Hematopoietic multipotent progenitor cell treated with erythropoietin and hydrocortisone succinate and interleukin-3 and kit ligand, for 8 days (in vitro differentiated cells): ENCODE measurements around the gene INAFM2.

Experiments used
- DNase-seq: peaks from one replicate; pipeline ENCODE4 v3.0.0-alpha.2; 2015

INAFM2 gene

DNA sequence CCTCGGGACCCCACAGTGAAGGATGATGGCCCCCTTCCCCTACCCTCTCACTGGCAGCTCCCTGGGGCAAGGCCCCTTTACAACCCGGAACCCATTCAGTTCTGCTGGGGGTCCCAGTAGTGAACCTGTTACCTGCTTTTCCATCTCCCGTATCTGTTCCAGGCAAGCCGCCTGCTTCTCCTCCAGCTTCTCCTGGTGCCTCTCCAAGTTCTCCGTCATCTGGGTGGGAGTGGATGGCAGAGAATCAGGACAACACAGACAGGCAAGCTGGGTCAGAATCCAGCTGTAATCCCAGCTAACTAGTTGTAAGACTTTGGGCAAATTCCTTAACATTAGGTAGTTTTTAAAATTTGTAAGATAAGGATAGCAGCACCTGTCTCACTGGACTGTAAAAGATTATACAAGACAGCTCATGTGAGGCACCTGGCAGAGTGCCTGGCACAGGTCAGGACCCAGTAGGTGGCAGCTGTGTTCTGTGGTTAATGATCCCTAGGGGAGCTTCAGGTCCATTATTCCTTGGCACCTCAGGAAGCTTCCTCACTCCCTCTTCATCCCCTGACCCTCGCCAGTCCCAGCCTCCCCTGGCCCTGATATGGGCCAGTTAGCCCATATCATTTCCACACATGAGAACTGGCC is 34.2 kb upstream of the INAFM2 start:
- DNase-seq = no peak

- no peak for DNase-seq
These were observed 33.0 kb upstream of the INAFM2 start for GRCh38 chr15:40290545-40290917.

GRCh38 chr15:40290918-40291574 is 32.4 kb upstream of the INAFM2 start:
- no peak for DNase-seq

DNA sequence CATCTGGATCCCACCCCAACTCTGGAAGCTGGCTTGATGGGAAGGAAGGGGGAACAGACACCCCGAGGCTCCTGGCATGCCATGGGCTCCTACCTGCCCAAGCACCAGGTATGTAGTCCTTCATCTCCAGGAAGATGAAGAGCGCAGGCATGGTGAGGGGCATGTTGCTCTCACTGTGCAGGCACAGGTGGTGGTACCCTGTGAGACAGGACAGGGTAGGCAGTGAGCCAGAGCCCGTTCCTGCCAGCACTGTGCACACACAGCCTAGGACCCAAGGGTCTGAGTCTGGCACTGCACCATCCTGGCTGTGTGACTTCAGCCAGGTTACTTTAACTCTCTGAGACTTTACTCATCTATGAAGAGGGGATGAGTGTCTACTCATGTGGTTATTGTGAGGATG is 31.2 kb upstream of the INAFM2 start:
- no peak for DNase-seq

DNA sequence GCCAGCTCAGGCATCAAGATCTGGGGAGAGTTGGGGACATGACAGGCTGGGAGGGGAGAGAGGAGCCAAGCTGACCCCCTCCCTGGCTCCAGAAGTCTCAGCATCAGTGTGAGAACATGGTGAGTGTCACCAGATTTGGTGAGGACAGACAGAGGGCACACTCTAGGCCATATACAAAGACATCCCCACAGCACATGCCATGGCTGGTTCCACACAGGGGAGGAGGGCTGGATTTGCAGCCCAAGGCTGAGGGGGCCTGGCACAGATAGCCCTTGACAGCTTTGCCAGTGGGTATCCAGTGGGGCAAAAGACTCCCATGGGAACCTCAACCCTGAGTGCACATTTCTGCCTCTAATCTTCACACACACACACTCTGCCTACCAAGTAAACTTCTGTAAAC is 30.5 kb upstream of the INAFM2 start:
- no peak for DNase-seq

- no peak for DNase-seq
These were observed 29.3 kb upstream of the INAFM2 start for GRCh38 chr15:40293905-40294895.

DNA sequence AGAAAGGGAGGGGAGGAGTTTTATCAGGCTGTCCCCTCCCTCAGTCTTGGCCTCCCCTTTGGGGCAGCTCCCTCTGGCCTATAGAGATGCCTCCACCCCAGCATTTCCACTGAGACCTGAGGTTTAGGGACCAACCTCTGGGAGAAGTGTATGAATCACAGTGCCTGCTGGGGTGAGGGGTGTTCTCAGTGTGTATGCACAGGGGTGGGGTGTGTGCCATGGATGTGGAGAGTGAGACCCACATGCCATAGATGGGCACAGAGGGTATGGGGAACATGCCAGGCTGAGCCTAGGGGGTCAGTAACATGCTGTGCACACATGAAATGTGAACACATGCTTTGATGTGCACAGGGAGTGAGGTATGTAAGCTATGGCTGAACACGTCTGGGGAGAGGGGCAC is 28.2 kb upstream of the INAFM2 start:
- DNase-seq = no peak

DNA sequence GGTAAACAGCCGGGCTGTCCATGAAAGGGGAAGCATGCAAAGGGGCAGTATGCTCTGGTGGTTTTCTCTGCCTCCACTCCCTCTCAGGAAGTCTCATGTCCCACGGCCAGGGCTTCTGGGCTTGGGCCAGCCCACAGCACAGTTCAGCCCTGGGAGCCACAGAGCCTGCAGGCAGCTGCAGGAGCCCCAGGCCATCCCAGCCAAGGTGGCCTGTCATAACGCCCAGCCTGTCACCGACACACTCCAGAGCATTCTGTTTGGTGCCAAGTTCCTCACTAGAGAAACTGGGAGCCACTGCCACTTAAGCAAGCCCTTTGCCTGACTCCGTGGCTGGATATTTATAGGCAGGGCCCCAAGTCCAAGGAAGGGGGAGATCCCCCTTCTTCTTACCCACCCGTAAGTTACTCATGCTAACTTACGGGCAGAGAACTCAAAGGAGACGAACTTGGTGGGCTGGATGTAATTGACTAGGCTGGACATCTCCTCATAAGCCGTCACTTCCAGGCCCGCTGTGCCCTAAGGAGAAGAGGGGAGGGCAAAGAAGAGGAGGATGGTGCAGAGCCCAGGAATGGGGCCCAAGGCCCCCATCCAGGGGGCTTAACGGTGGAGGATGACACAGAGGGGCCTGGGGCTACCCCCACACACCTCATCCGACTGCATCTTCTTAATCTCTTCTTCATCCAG is 27.5 kb upstream of the INAFM2 start:
- DNase-seq = no peak

DNA sequence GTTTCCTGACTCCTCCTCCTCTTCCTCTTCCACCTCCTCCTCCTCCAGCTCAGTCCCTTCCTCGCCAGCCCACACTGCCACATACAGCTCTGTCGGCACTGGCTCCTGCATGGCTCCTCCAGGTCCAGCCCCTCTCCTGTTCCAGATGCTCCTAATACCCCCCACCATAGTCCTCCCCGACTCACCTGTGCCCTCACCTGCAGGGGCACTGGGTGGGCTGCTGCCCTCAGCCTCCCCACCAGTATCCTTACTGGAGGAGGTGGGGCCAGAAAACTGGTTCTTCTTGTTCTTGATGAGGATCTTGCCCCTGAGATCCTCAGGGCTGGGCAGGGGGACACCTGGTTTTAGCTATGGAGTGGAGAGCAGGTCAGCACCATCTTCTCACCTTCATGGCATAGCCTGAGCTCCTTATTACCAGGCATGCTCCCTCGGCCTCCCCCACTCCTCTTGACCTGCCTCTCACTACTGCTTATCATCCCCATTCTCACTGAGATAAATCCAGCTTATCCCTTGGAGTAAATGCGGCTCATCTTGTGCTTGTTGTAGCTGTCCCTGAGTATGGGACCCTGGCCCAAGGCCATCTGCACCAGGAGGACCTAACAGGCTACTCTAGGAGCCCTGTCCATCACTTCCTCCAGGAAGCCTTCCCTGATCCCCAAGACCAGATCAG is 26.8 kb upstream of the INAFM2 start:
- DNase-seq = no peak

DNA sequence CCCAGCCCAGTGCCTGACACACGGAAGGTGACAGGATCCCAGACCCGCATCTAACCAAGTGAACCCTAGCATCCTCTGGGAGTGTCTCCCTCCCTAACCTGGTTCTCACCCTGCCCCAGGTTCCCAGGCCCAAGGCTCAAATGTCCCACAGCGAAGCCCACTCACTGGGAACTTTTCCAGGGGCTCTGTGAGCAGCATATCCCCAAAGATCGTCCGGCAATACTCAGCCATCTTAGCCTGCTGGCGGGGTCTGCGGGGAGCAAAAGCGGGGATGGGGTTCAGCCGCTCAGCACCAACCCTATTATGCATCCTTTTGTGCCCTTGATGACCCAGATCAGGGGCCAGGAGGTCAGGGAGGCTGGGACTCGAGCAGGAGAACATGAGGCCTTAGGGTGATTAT is 26.1 kb upstream of the INAFM2 start:
- DNase-seq = no peak

DNA sequence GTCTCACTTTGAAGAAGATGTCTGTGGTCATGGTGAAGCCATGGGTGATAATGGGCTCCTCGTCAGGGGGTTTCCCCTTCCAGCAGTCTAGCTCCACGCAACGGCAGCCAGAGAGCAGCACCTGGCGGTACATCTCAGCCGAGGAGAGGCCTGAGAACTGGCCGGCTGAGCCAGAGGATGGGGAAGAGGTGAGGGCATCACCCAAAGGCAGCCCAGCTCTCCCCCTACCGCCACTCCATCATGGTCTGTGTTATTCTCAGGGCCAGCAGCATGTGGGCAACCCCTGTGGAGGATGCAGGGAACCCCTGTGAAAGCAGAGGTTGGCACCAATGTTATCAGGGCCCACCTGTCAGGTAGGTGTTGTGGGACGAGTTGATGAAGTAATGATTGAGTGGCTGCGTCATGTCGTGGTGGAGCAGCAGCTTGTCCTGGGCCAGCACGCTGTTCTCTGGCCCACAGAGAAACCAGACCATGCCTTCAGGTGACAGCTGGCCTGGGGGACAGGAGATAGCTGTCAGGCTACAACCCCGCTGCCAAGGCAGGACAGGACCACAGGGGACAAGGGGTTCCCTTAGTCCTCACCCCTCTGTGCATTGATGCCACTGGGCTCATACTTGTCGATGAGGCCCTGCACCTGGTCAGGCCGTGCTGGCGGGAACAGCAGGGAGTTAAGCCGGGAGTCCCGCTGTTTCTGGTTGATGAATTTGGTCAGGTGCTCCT is 25.1 kb upstream of the INAFM2 start:
- DNase-seq = no peak

- no peak for DNase-seq
These were observed 23.1 kb upstream of the INAFM2 start for GRCh38 chr15:40300367-40300766.

DNA sequence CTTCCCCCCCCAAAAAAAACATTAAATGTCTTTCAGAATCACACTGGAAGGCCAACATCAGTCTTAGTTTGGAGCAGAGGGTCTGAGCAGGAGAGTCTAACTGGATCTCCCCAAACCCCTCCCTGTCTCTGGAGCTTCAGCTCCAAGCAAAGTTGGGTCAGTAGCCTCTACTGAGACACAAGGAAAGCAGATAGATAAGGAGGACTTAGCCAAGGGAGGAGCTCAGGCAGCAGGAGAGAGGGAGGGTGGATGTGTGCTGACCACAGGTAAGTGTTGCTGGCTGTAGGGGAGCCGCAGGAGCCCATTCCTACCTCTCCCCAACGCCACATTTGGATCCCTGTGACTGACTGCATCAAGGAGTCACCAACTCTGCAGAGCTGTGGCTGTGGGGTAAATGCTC is 22.7 kb upstream of the INAFM2 start:
- no peak for DNase-seq

DNA sequence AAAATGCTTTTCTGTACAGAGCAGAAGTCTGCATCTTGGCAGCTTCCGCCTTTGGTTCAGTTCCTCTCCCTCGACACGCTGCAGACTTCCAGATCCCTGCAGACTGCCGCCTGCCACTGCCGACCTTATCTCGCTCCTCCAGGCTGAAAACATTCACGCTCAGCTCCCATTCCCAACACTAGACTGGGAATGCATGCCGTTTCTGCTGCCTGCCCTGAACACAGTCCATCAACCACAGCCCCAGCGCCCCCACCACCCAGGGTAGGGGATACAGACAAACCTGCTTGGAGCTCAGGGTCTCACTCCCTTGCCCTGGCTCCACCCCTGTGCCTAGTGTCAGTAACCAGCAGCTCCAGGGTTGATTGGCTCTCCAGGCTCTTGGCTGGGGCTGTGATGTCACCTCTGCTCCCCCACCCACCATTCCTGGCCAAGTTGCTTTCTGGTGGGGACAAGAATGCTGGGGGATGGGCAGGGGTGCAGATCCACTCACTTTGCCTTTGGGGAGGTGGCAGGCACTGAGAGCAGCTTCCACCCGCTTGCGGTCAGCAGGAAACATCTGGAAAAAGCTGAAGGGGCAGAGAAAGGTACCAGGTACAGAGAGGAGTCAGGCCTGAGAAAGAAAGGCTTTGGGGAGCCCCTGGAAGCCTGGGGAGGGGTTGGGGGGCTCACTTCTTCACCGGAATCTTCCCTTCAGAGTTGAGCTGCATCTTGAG is 21.9 kb upstream of the INAFM2 start:
- DNase-seq = no peak

DNA sequence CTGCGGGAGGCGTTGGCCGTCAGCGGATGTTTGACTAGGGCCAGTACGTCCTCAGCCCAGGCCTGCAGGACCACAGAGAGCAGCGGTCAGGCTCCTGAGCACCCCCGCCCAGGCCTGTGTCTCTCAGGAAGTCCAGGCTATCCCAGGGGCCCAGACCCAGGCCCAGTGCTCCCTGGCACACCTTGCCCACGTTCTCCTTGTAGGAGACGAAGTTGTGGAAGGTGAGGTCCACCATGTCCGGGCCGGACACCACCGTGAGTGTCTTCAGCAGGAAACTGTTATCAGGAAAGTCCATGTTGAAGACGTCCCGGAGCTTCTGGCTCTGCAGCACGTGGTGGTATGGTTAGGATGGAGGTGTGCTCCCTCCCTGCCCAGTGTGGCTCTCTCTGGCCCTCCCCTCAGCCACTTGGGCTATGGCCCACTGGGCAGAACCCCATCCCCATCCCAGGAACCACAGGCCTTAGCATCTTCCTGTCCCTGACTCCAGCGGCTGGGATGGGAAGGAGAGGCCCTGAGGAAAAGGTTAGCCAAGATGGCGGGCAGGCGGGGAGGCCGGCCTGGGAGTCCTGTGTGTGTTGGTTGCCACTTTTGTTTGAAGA is 21.1 kb upstream of the INAFM2 start:
- no peak for DNase-seq

DNA sequence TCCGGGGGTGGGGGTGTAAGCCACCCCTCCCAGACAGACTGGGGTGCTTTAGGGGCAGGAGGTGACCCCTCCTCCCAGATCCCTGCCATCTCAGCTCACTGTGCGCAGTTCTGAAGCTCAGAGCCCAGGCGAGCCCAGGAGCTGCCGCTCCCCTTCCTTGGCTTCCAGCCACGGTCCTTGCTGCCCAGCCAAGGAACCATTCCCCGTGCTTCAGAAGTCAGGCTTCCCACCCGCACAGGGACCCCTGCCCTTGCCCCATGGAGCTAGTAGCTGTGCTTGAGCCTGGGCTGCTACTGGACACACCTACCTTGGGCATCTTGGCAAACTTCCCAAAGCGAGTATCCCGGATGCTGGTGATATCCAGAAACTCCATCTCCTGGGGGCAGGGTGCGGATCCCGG is 20.5 kb upstream of the INAFM2 start:
- DNase-seq = no peak

- no peak for DNase-seq
These were observed 19.9 kb upstream of the INAFM2 start for GRCh38 chr15:40303576-40303975.

DNA sequence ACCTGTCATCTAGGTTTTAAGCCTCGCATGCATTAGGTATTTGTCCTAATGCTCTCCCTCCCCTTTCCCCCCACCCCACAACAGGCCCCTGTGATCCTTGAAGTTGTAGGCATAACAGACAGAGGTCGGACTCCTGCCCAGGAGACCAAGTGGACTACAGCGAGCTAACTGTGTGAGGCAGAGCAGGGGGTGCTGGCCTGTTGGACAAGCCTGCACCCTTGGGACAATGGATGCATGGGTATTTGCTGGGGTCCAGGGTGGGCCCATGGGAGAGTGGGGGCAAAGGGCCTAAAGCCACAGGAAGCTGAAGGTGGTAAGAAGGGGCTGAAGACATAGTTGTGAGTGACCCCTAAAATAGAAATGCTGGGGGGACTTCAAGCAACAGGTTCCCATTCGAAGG is 18.2 kb upstream of the INAFM2 start:
- DNase-seq = no peak

- DNase-seq = no peak
These were observed 17.1 kb upstream of the INAFM2 start for GRCh38 chr15:40306371-40306770.

- peak; percentile 8 for DNase-seq
These were observed 16.6 kb upstream of the INAFM2 start for GRCh38 chr15:40306908-40307307.
